ENCODE measurements around the gene RPH3AL. TPM values are rescaled to one million over a fixed set of nuclear protein-coding genes. Genes with fewer than 3 reads are reported as not detected.
"Not testable (repeated sequence)": the region's sequence is repeated elsewhere in the genome, so short reads cannot be mapped to it uniquely, and the experiment has no call there.

Gene RPH3AL
- total RNA-seq, 1 donor = 1.5 TPM

GRCh38 chr17:383771-384621, 31.4 kb upstream of the RPH3AL start:
- H3K9me3 ChIP-seq (ENCODE audit: low read depth, low read length) = no peaks in the 10 kb centered on the region
- no peak overlapping the region for H3K4me3 ChIP-seq (ENCODE audit: low read length)
- H3K4me1 ChIP-seq (ENCODE audit: insufficient read depth, low read length) = peaks cover 13% of the 10 kb centered on the region
- H3K27me3 ChIP-seq (ENCODE audit: insufficient read depth, low read length) = no peaks in the 10 kb centered on the region

GRCh38 chr17:382644-383533, 30.3 kb upstream of the RPH3AL start:
- H3K4me1 ChIP-seq (ENCODE audit: insufficient read depth, low read length) = peaks cover 13% of the 10 kb centered on the region
- H3K9me3 ChIP-seq (ENCODE audit: low read depth, low read length) = no peaks in the 10 kb centered on the region
- H3K4me3 ChIP-seq (ENCODE audit: low read length) = no peak overlapping the region
- H3K27me3 ChIP-seq (ENCODE audit: insufficient read depth, low read length) = no peaks in the 10 kb centered on the region

- peaks cover 13% of the 10 kb centered on the region for H3K4me1 ChIP-seq (ENCODE audit: insufficient read depth, low read length)
- H3K9me3 ChIP-seq (ENCODE audit: low read depth, low read length) = no peaks in the 10 kb centered on the region
- no peak overlapping the region for H3K4me3 ChIP-seq (ENCODE audit: low read length)
- no peaks in the 10 kb centered on the region for H3K27me3 ChIP-seq (ENCODE audit: insufficient read depth, low read length)
These were observed 29.5 kb upstream of the RPH3AL start for GRCh38 chr17:381941-382643.

- Histone ChIP-seq H3K4me1 (ENCODE audit: insufficient read depth, low read length) (peaks cover 11% of the 10 kb centered on the region), H3K9me3 (ENCODE audit: low read depth, low read length) (no peaks in the 10 kb centered on the region), H3K4me3 (ENCODE audit: low read length) (no peak overlapping the region), H3K27me3 (ENCODE audit: insufficient read depth, low read length) (no peaks in the 10 kb centered on the region)
These were observed 28.9 kb upstream of the RPH3AL start for GRCh38 chr17:381516-381915.

- Histone ChIP-seq H3K4me3 (ENCODE audit: low read length) (no peak overlapping the region), H3K27me3 (ENCODE audit: insufficient read depth, low read length) (no peaks in the 10 kb centered on the region), H3K4me1 (ENCODE audit: insufficient read depth, low read length) (no peaks in the 10 kb centered on the region), H3K9me3 (ENCODE audit: low read depth, low read length) (no peaks in the 10 kb centered on the region)
These were observed 27.2 kb upstream of the RPH3AL start for GRCh38 chr17:379531-380465.

- Histone ChIP-seq H3K27me3 (ENCODE audit: insufficient read depth, low read length) (no peaks in the 10 kb centered on the region), H3K9me3 (ENCODE audit: low read depth, low read length) (no peaks in the 10 kb centered on the region), H3K4me3 (ENCODE audit: low read length) (no peak overlapping the region), H3K4me1 (ENCODE audit: insufficient read depth, low read length) (no peaks in the 10 kb centered on the region)
These were observed 25.5 kb upstream of the RPH3AL start for GRCh38 chr17:378068-378467.

GRCh38 chr17:376936-377863, 24.6 kb upstream of the RPH3AL start:
- no peak overlapping the region for H3K4me3 ChIP-seq (ENCODE audit: low read length)
- no peaks in the 10 kb centered on the region for H3K9me3 ChIP-seq (ENCODE audit: low read depth, low read length)
- H3K4me1 ChIP-seq (ENCODE audit: insufficient read depth, low read length) = no peaks in the 10 kb centered on the region
- H3K27me3 ChIP-seq (ENCODE audit: insufficient read depth, low read length) = no peaks in the 10 kb centered on the region

GRCh38 chr17:373613-374230, 21.1 kb upstream of the RPH3AL start:
- H3K4me1 ChIP-seq (ENCODE audit: insufficient read depth, low read length) = no peaks in the 10 kb centered on the region
- no peaks in the 10 kb centered on the region for H3K9me3 ChIP-seq (ENCODE audit: low read depth, low read length)
- H3K4me3 ChIP-seq (ENCODE audit: low read length) = no peak overlapping the region
- no peaks in the 10 kb centered on the region for H3K27me3 ChIP-seq (ENCODE audit: insufficient read depth, low read length)

- Histone ChIP-seq H3K4me1 (ENCODE audit: insufficient read depth, low read length) (no peaks in the 10 kb centered on the region), H3K27me3 (ENCODE audit: insufficient read depth, low read length) (no peaks in the 10 kb centered on the region), H3K4me3 (ENCODE audit: low read length) (no peak overlapping the region), H3K9me3 (ENCODE audit: low read depth, low read length) (no peaks in the 10 kb centered on the region)
These were observed 19.8 kb upstream of the RPH3AL start for GRCh38 chr17:372157-373152.

- H3K4me3 ChIP-seq (ENCODE audit: low read length) = no peak overlapping the region
- no peaks in the 10 kb centered on the region for H3K9me3 ChIP-seq (ENCODE audit: low read depth, low read length)
- H3K27me3 ChIP-seq (ENCODE audit: insufficient read depth, low read length) = no peaks in the 10 kb centered on the region
- no peaks in the 10 kb centered on the region for H3K4me1 ChIP-seq (ENCODE audit: insufficient read depth, low read length)
These were observed 19.0 kb upstream of the RPH3AL start for GRCh38 chr17:371583-371982.

GRCh38 chr17:367656-368055, 15.0 kb upstream of the RPH3AL start:
- not testable (repeated sequence) for H3K27me3 ChIP-seq (ENCODE audit: insufficient read depth, low read length); H3K4me1 ChIP-seq (ENCODE audit: insufficient read depth, low read length); H3K4me3 ChIP-seq (ENCODE audit: low read length); H3K9me3 ChIP-seq (ENCODE audit: low read depth, low read length)

Data from mononuclear cell (primary cell).